Stimulated activated CD4-positive, alpha-beta T cell treated with anti-CD3 and anti-CD28 coated beads, Interleukin-4, amount 100 ng/mL, for 4 hours (primary cell): ENCODE results near the gene XYLB.
A peak's percentile ranks its signal among the peaks of the same experiment; 100 is the strongest.
"Not testable (repeated sequence)": the region's sequence is repeated elsewhere in the genome, so short reads cannot be mapped to it uniquely, and the experiment has no call there.

Source experiments
- DNase-seq, 2 experiments: peaks; one replicate each; pipeline ENCODE4 v3.0.0-alpha.2; 2020

The XYLB gene

DNA sequence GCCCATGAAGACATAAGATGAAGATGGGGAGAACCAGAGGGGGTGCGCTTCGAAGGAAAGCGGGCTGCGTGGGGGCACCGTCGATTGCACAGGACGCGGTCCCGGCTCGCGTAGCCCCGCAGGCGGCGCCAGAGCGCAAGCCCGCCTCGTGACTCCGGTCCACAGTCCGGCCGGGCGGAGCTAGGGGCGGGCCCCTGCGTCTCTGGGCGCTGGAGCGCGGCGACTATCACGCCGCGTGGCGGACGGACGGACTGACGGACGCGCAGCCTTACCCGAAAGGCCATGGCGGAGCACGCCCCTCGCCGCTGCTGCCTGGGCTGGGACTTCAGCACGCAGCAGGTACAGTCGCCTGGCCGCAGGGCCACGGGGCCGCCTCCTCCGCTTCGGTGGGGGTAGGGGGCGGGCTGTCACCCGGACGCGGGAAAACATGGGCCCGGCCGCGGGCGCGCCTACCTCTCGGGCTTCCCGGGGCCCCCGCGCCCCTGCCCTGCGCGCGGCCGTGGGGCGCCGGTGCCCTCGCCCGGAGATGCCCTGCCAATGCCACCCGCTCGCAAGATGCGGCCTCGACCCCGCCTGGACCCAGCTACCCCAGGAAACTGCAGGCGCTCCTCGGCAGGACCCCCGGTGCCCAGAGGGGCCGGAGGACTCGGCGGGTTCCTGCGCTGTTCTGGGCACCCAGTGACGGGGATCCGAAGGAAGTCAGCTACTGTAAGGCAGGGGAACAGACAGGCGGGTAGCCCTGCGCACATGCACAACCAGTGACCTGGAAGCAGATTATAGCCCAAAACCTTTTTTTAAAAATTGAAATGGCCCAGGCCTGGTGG lies at the start of gene XYLB:
Gene XYLB, plus strand, starts transcription at position 199 of the 824 bp plus-strand sequence. Its CDS starts 84 bp downstream, at position 283.
- peak; percentile 59 to 79 for DNase-seq

- not testable (repeated sequence) for DNase-seq
These were observed 49.5 kb upstream of the XYLB start for GRCh38 chr3:38297053-38297452.

GRCh38 chr3:38297537-38297936 lies 49.0 kb upstream of the XYLB start:
- DNase-seq = no peak

- DNase-seq = no peak
These were observed 48.5 kb upstream of the XYLB start for GRCh38 chr3:38297947-38298711.

GRCh38 chr3:38306941-38307340 lies 39.6 kb upstream of the XYLB start:
- DNase-seq = no peak

DNA sequence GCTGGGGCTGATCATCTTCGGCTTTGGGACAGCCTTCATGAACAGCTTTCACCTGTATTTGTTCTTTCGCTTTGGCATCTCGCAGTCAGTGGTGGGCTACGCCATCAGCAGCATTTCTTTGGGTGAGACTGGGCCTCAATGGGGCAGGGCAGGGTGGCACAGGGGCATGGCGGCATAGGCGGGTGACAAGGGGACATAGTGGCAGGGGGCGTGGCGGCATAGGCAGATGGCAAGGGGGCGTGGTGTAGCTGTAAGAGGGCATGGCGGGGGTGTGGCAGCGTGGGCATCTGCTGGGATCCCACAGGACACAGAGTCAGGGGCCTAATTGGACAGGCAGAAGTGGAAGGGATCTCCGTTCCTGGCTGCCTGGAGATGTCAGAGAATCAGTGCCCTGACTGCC lies 39.0 kb upstream of the XYLB start:
- DNase-seq = no peak

GRCh38 chr3:38308456-38308855 lies 38.1 kb upstream of the XYLB start:
- no peak for DNase-seq

GRCh38 chr3:38311476-38311875 lies 35.1 kb upstream of the XYLB start:
- no peak for DNase-seq

DNA sequence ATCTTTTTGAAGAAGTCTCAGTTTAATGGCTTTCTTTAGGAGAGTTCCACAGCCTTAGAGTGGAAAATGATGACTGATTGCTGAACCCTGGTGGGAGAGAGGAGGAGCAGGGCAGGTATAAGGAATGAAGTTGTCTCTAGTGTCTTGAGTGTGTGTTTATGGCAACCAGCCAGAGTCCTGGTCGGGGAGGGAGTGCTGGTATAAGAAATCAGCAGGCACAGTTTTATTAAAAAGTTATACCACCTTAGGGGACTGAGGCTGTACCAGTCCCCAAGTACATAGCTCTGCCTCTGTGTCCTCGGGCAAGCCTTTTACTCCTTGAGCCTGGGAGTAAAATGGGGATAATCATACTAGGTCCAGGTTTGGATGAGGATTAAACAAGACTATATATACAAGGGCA lies 34.6 kb upstream of the XYLB start:
- DNase-seq = no peak

GRCh38 chr3:38312356-38312755 lies 34.2 kb upstream of the XYLB start:
- DNase-seq = no peak

DNA sequence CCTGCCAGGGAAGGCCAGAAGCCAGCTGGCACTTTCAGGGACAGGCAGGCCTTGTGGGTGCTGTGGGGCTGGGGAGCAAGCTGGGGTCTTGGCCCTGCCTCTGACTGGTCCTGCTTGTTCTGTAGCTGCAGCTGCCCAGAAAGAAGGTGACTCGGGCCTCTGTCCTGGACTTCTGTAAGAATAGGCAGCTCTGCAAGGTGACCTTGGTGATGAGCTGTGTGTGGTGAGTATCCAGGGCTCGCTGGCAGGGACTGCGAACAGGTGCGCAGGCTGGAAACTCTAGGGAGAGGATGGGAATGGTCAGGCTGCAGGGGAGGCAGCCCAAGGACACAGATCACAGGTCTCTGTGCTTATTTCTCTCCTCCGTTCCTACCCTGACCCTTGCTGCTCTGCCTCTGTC lies 33.3 kb upstream of the XYLB start:
- no peak for DNase-seq

DNA sequence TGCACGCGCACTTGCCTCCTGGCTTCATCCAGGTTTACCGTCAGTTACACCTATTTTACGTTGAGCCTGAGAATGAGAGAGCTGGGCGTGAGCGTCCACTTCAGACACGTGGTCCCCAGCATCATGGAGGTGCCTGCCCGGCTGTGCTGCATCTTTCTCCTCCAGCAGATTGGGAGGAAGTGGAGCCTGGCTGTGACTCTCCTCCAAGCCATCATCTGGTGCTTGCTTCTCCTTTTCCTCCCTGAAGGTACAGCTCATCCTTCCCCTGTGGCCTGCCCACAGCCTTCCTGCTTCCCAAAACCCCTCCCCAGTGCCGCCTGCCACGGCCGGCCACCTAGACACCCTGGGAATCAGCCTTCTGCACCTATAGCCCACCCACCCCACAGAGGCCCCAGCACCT lies 32.9 kb upstream of the XYLB start:
- no peak for DNase-seq

DNA sequence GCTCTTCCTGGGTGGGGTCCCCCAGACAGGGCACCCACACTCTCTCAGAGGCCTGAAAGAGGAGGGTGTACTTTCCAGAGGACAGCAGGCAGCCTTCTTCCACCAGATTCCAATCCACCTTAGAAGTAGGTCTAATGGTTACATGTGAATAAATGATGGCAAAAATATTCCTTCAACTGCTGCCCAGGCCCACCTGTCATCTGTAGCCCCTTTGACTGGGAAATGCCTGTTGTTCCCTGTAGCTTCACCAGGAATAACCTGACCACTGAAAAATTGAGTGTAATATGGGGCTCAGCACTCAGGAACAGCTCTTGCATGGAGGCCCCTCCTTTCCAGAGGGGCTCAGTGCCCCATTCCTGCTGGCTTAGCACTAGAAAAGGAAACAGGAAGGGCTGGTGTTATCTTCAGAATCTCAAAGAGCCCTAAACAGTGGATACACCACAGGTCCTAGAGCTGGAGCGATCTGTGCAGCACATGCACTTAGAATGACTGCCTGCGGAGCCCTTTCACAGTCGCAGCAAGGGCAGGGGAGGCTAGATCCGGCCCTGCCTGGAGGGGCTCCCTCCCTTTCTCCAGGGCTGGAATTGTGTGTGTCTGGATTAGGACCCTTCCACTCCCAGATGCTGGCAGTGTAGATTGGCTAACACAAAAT lies 32.3 kb upstream of the XYLB start:
- no peak for DNase-seq

DNA sequence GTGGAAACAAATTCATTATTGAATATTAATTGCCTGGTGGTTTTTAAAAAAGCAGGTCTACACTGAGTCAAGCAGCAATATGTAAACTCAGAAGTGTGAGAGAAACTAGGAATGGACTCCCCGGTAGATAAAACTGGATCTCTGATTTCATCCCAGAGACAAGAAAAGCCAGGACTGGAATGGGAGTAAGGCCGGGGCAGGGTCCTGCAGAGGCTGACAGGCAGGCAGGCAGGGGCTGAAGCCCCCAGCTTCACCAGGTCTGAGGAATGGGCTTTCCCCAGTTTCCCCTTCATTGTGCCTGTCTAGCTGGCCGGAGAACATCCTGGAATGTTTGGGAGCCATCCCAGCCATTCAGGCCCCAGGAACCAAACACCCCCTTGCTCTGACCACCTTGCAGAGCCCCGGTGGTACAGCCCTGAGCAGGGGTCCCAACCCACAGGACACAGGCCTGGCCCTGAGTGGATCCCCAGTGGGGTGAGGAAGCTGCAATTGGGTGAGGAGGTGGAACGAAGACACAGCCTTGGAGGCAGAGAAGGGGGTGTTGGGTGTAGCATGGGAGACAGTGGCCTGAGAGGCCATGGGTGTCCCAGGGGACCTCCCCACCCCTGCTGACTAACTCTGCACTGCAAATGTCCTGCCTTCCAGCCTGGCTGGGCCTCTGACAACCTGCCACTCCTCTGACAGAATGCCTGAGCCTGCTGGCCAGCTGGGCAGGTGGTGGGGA lies 31.7 kb upstream of the XYLB start:
- DNase-seq = no peak

GRCh38 chr3:38315488-38316230 lies 30.9 kb upstream of the XYLB start:
- no peak for DNase-seq

- DNase-seq = no peak
These were observed 30.0 kb upstream of the XYLB start for GRCh38 chr3:38316356-38317191.

GRCh38 chr3:38317192-38317759 lies 29.3 kb upstream of the XYLB start:
- no peak for DNase-seq

- no peak for DNase-seq
These were observed 27.6 kb upstream of the XYLB start for GRCh38 chr3:38318766-38319671.

GRCh38 chr3:38320638-38321037 lies 25.9 kb upstream of the XYLB start:
- DNase-seq = not testable (repeated sequence)

DNA sequence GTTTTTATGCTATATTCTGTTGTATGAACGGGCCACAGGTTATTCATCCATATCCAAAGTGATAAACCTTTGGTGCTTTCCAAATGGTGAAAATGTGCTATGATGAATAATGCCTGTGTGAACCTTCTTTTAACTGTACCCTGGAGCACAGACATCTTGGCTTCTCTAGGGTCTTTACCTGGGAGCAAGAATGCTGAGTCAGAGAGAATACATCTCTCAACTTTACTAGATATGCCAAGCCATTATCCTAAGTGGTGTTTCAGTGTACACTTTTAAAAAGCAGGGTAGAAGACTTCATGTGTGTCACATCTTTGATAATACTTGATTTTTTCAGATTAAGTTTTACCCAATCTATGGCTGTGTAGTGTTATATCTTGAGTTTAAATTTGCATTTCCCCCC lies 23.5 kb upstream of the XYLB start:
- DNase-seq = no peak
